GM19372 (cell line): ENCODE data around the gene RASA2.

Experiments
- ATAC-seq: cut with Tn5 transposase; IDR thresholded peaks from one replicate; pipeline ENCODE4 v1.9.1; 2021; ENCODE audit warnings: mild to moderate bottlenecking, low read depth, moderate library complexity; ENCODE audit not compliant: unreplicated experiment

The RASA2 gene

GRCh38 chr3:141660614-141660947, 173.8 kb downstream of the RASA2 start:
- no peak for ATAC-seq

GRCh38 chr3:141661229-141662196, 174.7 kb downstream of the RASA2 start:
- no peak for ATAC-seq

GRCh38 chr3:141663993-141664392, 177.2 kb downstream of the RASA2 start:
- no peak for ATAC-seq
